Gastrocnemius medialis (tissue), 4 donors: Measurements from ENCODE around the gene ZDHHC3. TPM values are rescaled to one million over a fixed set of nuclear protein-coding genes. Genes with fewer than 3 reads are reported as not detected.

Source experiments
- ATAC-seq, 2 donors: fragments of 150-250 bp; one replicate each; pipeline ENCODE4 v1.9.1; 2016
- DNase-seq, 2 donors: peaks; one replicate each; pipeline ENCODE4 v3.0.0-alpha.2; 2019
- H3K27ac ChIP-seq, 4 donors: fragments of 200-600 bp; sonication (generic); 1 replicate in 1 of 4; 2 replicates in 3 of 4; pipeline ENCODE4 v1.5.1; 2016 to 2018; ENCODE audit warnings: mild to moderate bottlenecking in 2 of 4, moderate library complexity in 1 of 4
- H3K27me3 ChIP-seq, 3 donors: fragments of 200-600 bp; sonication (generic) in 2 of 3; 1 replicate in 1 of 3; 2 replicates in 2 of 3; pipeline versions ENCODE4 v1.5.1 to v1.6.0; 2016 to 2019; ENCODE audit warnings: mild to moderate bottlenecking in 1 of 3, moderate library complexity in 1 of 3
- H3K36me3 ChIP-seq, 2 donors: fragments of 200-600 bp; sonication (generic) in 1 of 2; one replicate each; pipeline ENCODE4 v1.5.1; 2017 to 2018
- H3K4me1 ChIP-seq, 2 donors: fragments of 200-600 bp; sonication (generic) in 1 of 2; one replicate each; pipeline ENCODE4 v1.5.1; 2016 to 2017; ENCODE audit warnings: mild to moderate bottlenecking in 2 of 2
- H3K4me3 ChIP-seq, 4 donors: fragments of 200-600 bp; sonication (generic) in 3 of 4; 1 replicate in 1 of 4; 2 replicates in 3 of 4; pipeline ENCODE4 v1.5.1; 2016 to 2019; ENCODE audit warnings: mild to moderate bottlenecking in 2 of 4
- H3K9me3 ChIP-seq, 3 donors: fragments of 200-600 bp; sonication (generic) in 2 of 3; 1 replicate in 1 of 3; 2 replicates in 2 of 3; pipeline ENCODE4 v1.5.1; 2016 to 2019
- CTCF ChIP-seq, 5 experiments: fragments of 450-650 bp in 3 of 5; fragments of 200-600 bp in 2 of 5; sonication (generic) in 2 of 5; IDR thresholded peaks in 4 of 5; conservative IDR thresholded peaks in 1 of 5; 1 replicate in 4 of 5; 2 replicates in 1 of 5; pipeline ENCODE4 v1.5.1; 2016 to 2019; ENCODE audit warnings: antibody characterized with exemption in 5 of 5, mild to moderate bottlenecking in 3 of 5, moderate library complexity in 3 of 5
- POLR2A ChIP-seq, 2 donors: fragments of 450-650 bp; IDR thresholded peaks; one replicate each; pipeline ENCODE4 v1.6.1; 2017; ENCODE audit warnings: antibody characterized with exemption in 2 of 2, mild to moderate bottlenecking in 2 of 2, moderate library complexity in 2 of 2
- in situ Hi-C, 4 donors: fragments of 200-750 bp; cut with MboI; loops; one replicate each; pipeline versions ENCODE4 v1.15.0 to v1.8.0; 2017; ENCODE audit warnings: low sequenced_read_pairs in 4 of 4
- intact Hi-C: fragments of 100-400 bp; cut with DNase I; formaldehyde crosslinking; loops from one replicate; pipeline ENCODE4 v1.15.1; 2023; ENCODE audit warnings: low total_unique reads
- total RNA-seq, 4 donors: library from RNA; depleted of rRNA; stranded (reverse); fragments of >200 nt; gene quantifications; one replicate each; pipeline versions ENCODE4 v1.1.0 to v1.2.3, GENCODE V29; 2016

The ZDHHC3 gene
- total RNA-seq, 4 donors from 2014 or later, result 66.2 to 90.5 (median 74.5) TPM

DNA sequence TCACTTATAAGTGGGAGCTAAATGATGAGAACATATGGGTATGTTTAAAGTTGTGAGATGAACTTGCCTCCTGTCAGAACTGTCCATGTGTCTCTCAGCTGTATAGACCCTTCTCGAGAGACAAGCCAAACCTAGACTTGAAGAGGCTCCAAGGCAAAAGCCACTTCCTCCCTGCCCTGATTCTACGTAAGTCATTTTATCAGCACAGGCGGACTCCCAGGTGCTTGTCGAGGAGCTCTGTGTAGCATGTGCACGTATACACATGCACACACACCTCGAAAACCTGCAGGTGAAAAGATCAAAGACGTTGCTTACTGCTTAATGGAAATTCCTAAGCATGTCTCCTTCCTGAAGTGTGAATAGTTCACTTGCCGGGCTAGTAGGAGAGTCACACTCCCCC lies 44.6 kb upstream of the ZDHHC3 start:
- intact Hi-C loops, result no loop called here
- Histone ChIP-seq H3K36me3 (no peaks in the 10 kb centered on the region), H3K27me3 (no peaks in the 10 kb centered on the region), H3K4me3 (no peak overlapping the region), H3K9me3 (no peaks in the 10 kb centered on the region), H3K27ac (no peak overlapping the region), H3K4me1 (peaks cover 15 to 31% of the 10 kb centered on the region in 2 donors)
- ATAC-seq (no peak), DNase-seq (no peak)
- TF ChIP-seq POLR2A (IDR thresholded peaks at IDR 0.05), result no peak
- no peak for TF ChIP-seq CTCF (IDR thresholded peaks at IDR 0.05 in 4 of 5, conservative IDR thresholded peaks at IDR 0.05 in 1 of 5)
- in situ Hi-C loops, result no loop called here

GRCh38 chr3:45017821-45018220 lies 41.8 kb upstream of the ZDHHC3 start:
- DNase-seq (no peak), ATAC-seq (no peak)
- no peaks in the 10 kb centered on the region for H3K27me3 ChIP-seq
- in situ Hi-C loops, result no loop called here
- H3K9me3 ChIP-seq, result no peaks in the 10 kb centered on the region
- intact Hi-C loops, result no loop called here
- H3K4me3 ChIP-seq, result no peak overlapping the region
- H3K27ac ChIP-seq, result peak overlapping the region in 1 of 4 donors; percentile 12
- TF ChIP-seq CTCF (IDR thresholded peaks at IDR 0.05 in 4 of 5, conservative IDR thresholded peaks at IDR 0.05 in 1 of 5) (no peak), POLR2A (IDR thresholded peaks at IDR 0.05) (no peak)
- H3K4me1 ChIP-seq, result peaks cover 14 to 24% of the 10 kb centered on the region in 2 donors
- peaks cover 0 to 7% of the 10 kb centered on the region in 2 donors for H3K36me3 ChIP-seq

- DNase-seq, result no peak
- Histone ChIP-seq H3K4me1 (peaks cover 19 to 33% of the 10 kb centered on the region in 2 donors), H3K9me3 (no peaks in the 10 kb centered on the region), H3K36me3 (peaks cover 0 to 7% of the 10 kb centered on the region in 2 donors), H3K27me3 (no peaks in the 10 kb centered on the region), H3K27ac (no peak overlapping the region), H3K4me3 (no peak overlapping the region)
- intact Hi-C loops (no loop called here), in situ Hi-C loops (no loop called here)
- ATAC-seq, result no peak
- no peak for TF ChIP-seq CTCF (IDR thresholded peaks at IDR 0.05 in 4 of 5, conservative IDR thresholded peaks at IDR 0.05 in 1 of 5)
- no peak for TF ChIP-seq POLR2A (IDR thresholded peaks at IDR 0.05)
Measured at GRCh38 chr3:45016916-45017315, 40.9 kb upstream of the ZDHHC3 start.

DNA sequence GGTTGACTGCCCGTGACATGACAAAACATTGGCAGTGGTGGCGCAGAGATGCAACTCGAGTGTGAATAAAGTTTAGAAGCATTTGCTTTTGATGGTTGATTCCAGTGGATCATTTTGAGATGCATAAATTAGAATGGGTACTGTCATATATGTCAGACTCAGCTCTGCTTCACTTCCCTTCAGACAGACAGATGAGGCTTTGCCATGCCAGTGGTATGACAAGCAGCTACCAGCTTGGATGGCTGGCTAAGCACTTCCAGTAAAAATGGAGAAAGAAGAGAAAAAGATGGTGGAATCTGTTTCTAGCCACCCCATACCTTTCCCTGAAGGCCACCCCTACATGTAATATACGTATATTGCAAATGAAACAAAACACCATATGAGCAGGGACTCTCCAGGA lies 36.6 kb upstream of the ZDHHC3 start:
- in situ Hi-C loops (no loop called here), intact Hi-C loops (no loop called here)
- ATAC-seq (no peak), DNase-seq (no peak)
- H3K36me3 ChIP-seq, result peaks cover 0 to 7% of the 10 kb centered on the region in 2 donors
- peaks cover 50 to 60% of the 10 kb centered on the region in 2 donors for H3K4me1 ChIP-seq
- TF ChIP-seq CTCF (IDR thresholded peaks at IDR 0.05 in 4 of 5, conservative IDR thresholded peaks at IDR 0.05 in 1 of 5), result no peak
- no peak for TF ChIP-seq POLR2A (IDR thresholded peaks at IDR 0.05)
- no peak overlapping the region for H3K4me3 ChIP-seq
- H3K27ac ChIP-seq, result peak overlapping the region; percentile 76 to 89 (median 83)
- H3K27me3 ChIP-seq, result no peaks in the 10 kb centered on the region
- no peaks in the 10 kb centered on the region for H3K9me3 ChIP-seq
